MG63 (cell line): ENCODE data around the gene FKBP11. TPM values are rescaled to one million over a fixed set of nuclear protein-coding genes. Genes with fewer than 3 reads are reported as not detected.

Source experiments
- DNase-seq: peaks from one replicate; pipeline ENCODE4 v3.0.0-alpha.2; 2020
- H3K27me3 ChIP-seq: fragments of 250-450 bp; sonication (Bioruptor Pico); 2 replicates; pipeline ENCODE4 v1.5.1; 2020; ENCODE audit warnings: mild to moderate bottlenecking, moderate library complexity
- H3K36me3 ChIP-seq: fragments of 250-450 bp; sonication (Bioruptor Pico); 2 replicates; pipeline ENCODE4 v1.5.1; 2020; ENCODE audit warnings: mild to moderate bottlenecking, moderate library complexity
- H3K4me3 ChIP-seq: fragments of 250-450 bp; sonication (Bioruptor Pico); 2 replicates; pipeline ENCODE4 v1.5.1; 2020; ENCODE audit warnings: mild to moderate bottlenecking, moderate library complexity
- H3K9me3 ChIP-seq: fragments of 250-450 bp; sonication (Bioruptor Pico); 2 replicates; pipeline ENCODE4 v1.5.1; 2020; ENCODE audit warnings: mild to moderate bottlenecking, moderate library complexity
- total RNA-seq: library from RNA; depleted of rRNA; stranded (reverse); fragments of >200 nt; shearing (Covaris generic); gene quantifications from 2 replicates; pipeline ENCODE4 v1.2.3, GENCODE V29; 2014; ENCODE audit warnings: low replicate concordance

The FKBP11 gene
- total RNA-seq, 1 experiment from 2014 or later: 3.2 TPM

- no peak for DNase-seq
- Histone ChIP-seq H3K4me3 (no peak overlapping the region), H3K36me3 (peaks cover 7% of the 10 kb centered on the region), H3K9me3 (no peaks in the 10 kb centered on the region), H3K27me3 (no peaks in the 10 kb centered on the region)
These were observed 35.5 kb upstream of the FKBP11 start for GRCh38 chr12:48960834-48961233.

- no peak for DNase-seq
- no peaks in the 10 kb centered on the region for H3K9me3 ChIP-seq
- peak overlapping the region; percentile 99 for H3K4me3 ChIP-seq
- H3K36me3 ChIP-seq: peaks cover 34% of the 10 kb centered on the region
- H3K27me3 ChIP-seq: no peaks in the 10 kb centered on the region
These were observed 32.7 kb upstream of the FKBP11 start for GRCh38 chr12:48958049-48958388.

GRCh38 chr12:48957141-48958048, 32.1 kb upstream of the FKBP11 start, which contains the start of gene ARF3:
Gene ARF3 (minus strand): TSS chr12:48957487. CDS start chr12:48941095, 16,392 bp downstream.
- Histone ChIP-seq H3K4me3 (peak within 1 kb of the TSS; percentile 99), H3K36me3 (peaks cover 40% of the 10 kb centered on the region), H3K9me3 (no peaks in the 10 kb centered on the region), H3K27me3 (no peaks in the 10 kb centered on the region)
- DNase-seq: peak; percentile 96

- H3K27me3 ChIP-seq: no peaks in the 10 kb centered on the region
- H3K9me3 ChIP-seq: no peaks in the 10 kb centered on the region
- peak overlapping the region; percentile 99 for H3K4me3 ChIP-seq
- DNase-seq: peak; percentile 92
- H3K36me3 ChIP-seq: peaks cover 45% of the 10 kb centered on the region
These were observed 31.2 kb upstream of the FKBP11 start for GRCh38 chr12:48956279-48957140.

GRCh38 chr12:48954841-48955501, 29.7 kb upstream of the FKBP11 start:
- Histone ChIP-seq H3K4me3 (no peak overlapping the region), H3K36me3 (peaks cover 51% of the 10 kb centered on the region), H3K27me3 (no peaks in the 10 kb centered on the region), H3K9me3 (no peaks in the 10 kb centered on the region)
- no peak for DNase-seq

GRCh38 chr12:48954061-48954460, 28.8 kb upstream of the FKBP11 start:
- Histone ChIP-seq H3K4me3 (no peak overlapping the region), H3K36me3 (peaks cover 55% of the 10 kb centered on the region), H3K9me3 (no peaks in the 10 kb centered on the region), H3K27me3 (no peaks in the 10 kb centered on the region)
- no peak for DNase-seq

- no peaks in the 10 kb centered on the region for H3K27me3 ChIP-seq
- H3K4me3 ChIP-seq: no peak overlapping the region
- DNase-seq: no peak
- peaks cover 59% of the 10 kb centered on the region for H3K36me3 ChIP-seq
- no peaks in the 10 kb centered on the region for H3K9me3 ChIP-seq
These were observed 27.4 kb upstream of the FKBP11 start for GRCh38 chr12:48952691-48953090.

GRCh38 chr12:48947727-48948126, 22.4 kb upstream of the FKBP11 start:
- Histone ChIP-seq H3K4me3 (no peak overlapping the region), H3K9me3 (no peaks in the 10 kb centered on the region), H3K36me3 (peaks cover 40% of the 10 kb centered on the region), H3K27me3 (no peaks in the 10 kb centered on the region)
- DNase-seq: no peak

- no peak for DNase-seq
- peaks cover 36% of the 10 kb centered on the region for H3K36me3 ChIP-seq
- no peak overlapping the region for H3K4me3 ChIP-seq
- no peaks in the 10 kb centered on the region for H3K27me3 ChIP-seq
- no peaks in the 10 kb centered on the region for H3K9me3 ChIP-seq
These were observed 21.7 kb upstream of the FKBP11 start for GRCh38 chr12:48946943-48947342.

GRCh38 chr12:48946205-48946604, 20.9 kb upstream of the FKBP11 start:
- no peaks in the 10 kb centered on the region for H3K27me3 ChIP-seq
- no peak for DNase-seq
- no peaks in the 10 kb centered on the region for H3K9me3 ChIP-seq
- no peak overlapping the region for H3K4me3 ChIP-seq
- peaks cover 36% of the 10 kb centered on the region for H3K36me3 ChIP-seq

- Histone ChIP-seq H3K9me3 (no peaks in the 10 kb centered on the region), H3K27me3 (no peaks in the 10 kb centered on the region), H3K36me3 (peaks cover 49% of the 10 kb centered on the region), H3K4me3 (no peak overlapping the region)
- DNase-seq: no peak
These were observed 17.9 kb upstream of the FKBP11 start for GRCh38 chr12:48943221-48943620.

- no peak overlapping the region for H3K4me3 ChIP-seq
- H3K36me3 ChIP-seq: peaks cover 68% of the 10 kb centered on the region
- H3K9me3 ChIP-seq: no peaks in the 10 kb centered on the region
- no peaks in the 10 kb centered on the region for H3K27me3 ChIP-seq
- DNase-seq: no peak
These were observed 14.9 kb upstream of the FKBP11 start for GRCh38 chr12:48940181-48940580.

GRCh38 chr12:48938805-48939204, 13.5 kb upstream of the FKBP11 start:
- Histone ChIP-seq H3K27me3 (no peaks in the 10 kb centered on the region), H3K4me3 (no peak overlapping the region), H3K9me3 (no peaks in the 10 kb centered on the region), H3K36me3 (peaks cover 71% of the 10 kb centered on the region)
- DNase-seq: no peak

GRCh38 chr12:48937170-48937569, 11.9 kb upstream of the FKBP11 start:
- Histone ChIP-seq H3K36me3 (peaks cover 76% of the 10 kb centered on the region), H3K9me3 (no peaks in the 10 kb centered on the region), H3K4me3 (no peak overlapping the region), H3K27me3 (no peaks in the 10 kb centered on the region)
- no peak for DNase-seq

GRCh38 chr12:48936379-48936979, 11.2 kb upstream of the FKBP11 start:
- H3K27me3 ChIP-seq: no peaks in the 10 kb centered on the region
- no peak overlapping the region for H3K4me3 ChIP-seq
- peaks cover 77% of the 10 kb centered on the region for H3K36me3 ChIP-seq
- no peaks in the 10 kb centered on the region for H3K9me3 ChIP-seq
- peak; percentile 48 for DNase-seq

- no peaks in the 10 kb centered on the region for H3K27me3 ChIP-seq
- H3K36me3 ChIP-seq: peaks cover 76% of the 10 kb centered on the region
- no peak overlapping the region for H3K4me3 ChIP-seq
- DNase-seq: no peak
- H3K9me3 ChIP-seq: no peaks in the 10 kb centered on the region
These were observed 9.0 kb upstream of the FKBP11 start for GRCh38 chr12:48934312-48934706.
